ENCODE data around the gene GNB3.
"Not testable (repeated sequence)": the region's sequence is repeated elsewhere in the genome, so short reads cannot be mapped to it uniquely, and the experiment has no call there.

DNA sequence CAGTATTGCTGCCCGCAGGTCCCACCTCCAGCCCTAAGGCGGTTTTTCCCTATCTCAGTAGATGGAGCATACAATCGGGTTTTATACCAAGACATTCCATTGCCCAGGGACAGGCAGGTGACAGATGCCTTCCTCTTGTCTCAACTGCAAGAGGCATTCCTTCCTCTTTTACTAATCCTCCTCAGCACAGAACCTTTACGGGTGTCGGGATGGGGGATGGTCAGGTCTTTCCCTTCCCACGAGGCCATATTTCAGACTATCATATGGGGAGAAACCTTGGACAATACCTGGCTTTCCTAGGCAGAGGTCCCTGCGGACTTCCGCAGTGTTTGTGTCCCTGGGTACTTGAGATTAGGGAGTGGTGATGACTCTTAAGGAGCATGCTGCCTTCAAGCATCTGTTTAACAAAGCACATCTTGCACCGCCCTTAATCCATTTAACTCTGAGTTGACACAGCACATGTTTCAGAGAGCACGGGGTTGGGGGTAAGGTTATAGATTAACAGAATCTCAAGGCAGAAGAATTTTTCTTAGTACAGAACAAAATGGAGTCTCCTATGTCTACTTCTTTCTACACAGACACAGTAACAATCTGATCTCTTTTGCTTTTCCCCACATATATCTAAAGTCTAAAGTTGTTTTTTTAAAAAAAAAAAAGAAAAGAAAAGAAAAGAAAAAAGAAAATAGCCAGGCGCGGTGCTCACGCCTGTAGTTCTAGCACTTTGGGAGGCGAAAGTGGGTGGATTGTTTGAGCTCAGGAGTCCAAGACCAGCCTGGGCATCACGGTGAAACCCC lies 45.7 kb downstream of the GNB3 start:
- TF ChIP-seq, protein P1, sequence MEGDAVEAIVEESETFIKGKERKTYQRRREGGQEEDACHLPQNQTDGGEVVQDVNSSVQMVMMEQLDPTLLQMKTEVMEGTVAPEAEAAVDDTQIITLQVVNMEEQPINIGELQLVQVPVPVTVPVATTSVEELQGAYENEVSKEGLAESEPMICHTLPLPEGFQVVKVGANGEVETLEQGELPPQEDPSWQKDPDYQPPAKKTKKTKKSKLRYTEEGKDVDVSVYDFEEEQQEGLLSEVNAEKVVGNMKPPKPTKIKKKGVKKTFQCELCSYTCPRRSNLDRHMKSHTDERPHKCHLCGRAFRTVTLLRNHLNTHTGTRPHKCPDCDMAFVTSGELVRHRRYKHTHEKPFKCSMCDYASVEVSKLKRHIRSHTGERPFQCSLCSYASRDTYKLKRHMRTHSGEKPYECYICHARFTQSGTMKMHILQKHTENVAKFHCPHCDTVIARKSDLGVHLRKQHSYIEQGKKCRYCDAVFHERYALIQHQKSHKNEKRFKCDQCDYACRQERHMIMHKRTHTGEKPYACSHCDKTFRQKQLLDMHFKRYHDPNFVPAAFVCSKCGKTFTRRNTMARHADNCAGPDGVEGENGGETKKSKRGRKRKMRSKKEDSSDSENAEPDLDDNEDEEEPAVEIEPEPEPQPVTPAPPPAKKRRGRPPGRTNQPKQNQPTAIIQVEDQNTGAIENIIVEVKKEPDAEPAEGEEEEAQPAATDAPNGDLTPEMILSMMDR (IDR thresholded peaks at IDR 0.05): not testable (repeated sequence)
- not testable (repeated sequence) for TF ChIP-seq POLR2A (IDR thresholded peaks at IDR 0.05); POLR2AphosphoS5 (IDR thresholded peaks at IDR 0.05; ENCODE audit: insufficient read depth in 1 of 2, low read depth in 1 of 2)
